DND-41 (cell line): ENCODE results near the gene NOL3.

Experiments
- ATAC-seq: fragments of 200-7000 bp; cut with Tn5 transposase; 3 replicates; pipeline ENCODE4 v1.9.1; 2021; ENCODE audit warnings: low read depth; ENCODE audit not compliant: insufficient read depth
- DNase-seq: peaks from one replicate; pipeline ENCODE4 v3.0.0-alpha.2; 2020
- H2AFZ ChIP-seq: 2 replicates; pipeline ENCODE4 v1.6.0; 2012; ENCODE audit warnings: low read depth, low read length
- H3K27ac ChIP-seq: 2 replicates; pipeline ENCODE4 v1.5.1; 2012; ENCODE audit warnings: low read length, inconsistent platforms
- H3K27me3 ChIP-seq: fragments of 200-600 bp; sonication (generic); 2 replicates; pipeline ENCODE4 v1.6.0; 2012; ENCODE audit warnings: low read length, mild to moderate bottlenecking, inconsistent platforms; ENCODE audit not compliant: insufficient read depth, poor library complexity
- H3K36me3 ChIP-seq: 2 replicates; pipeline ENCODE4 v1.5.1; 2012; ENCODE audit warnings: low read length, inconsistent platforms; ENCODE audit not compliant: insufficient read depth
- H3K4me1 ChIP-seq: 2 replicates; pipeline ENCODE4 v1.5.1; 2012; ENCODE audit warnings: mild to moderate bottlenecking, low read length; ENCODE audit not compliant: insufficient read depth
- H3K4me2 ChIP-seq: 2 replicates; pipeline ENCODE4 v1.6.0; 2012; ENCODE audit warnings: mild to moderate bottlenecking, moderate library complexity, low read length, inconsistent platforms; ENCODE audit not compliant: insufficient read depth
- H3K4me3 ChIP-seq, 2 experiments: fragments of 200-600 bp in 1 of 2; shearing (Covaris generic) in 1 of 2; 2 replicates each; pipeline ENCODE4 v1.5.1; 2012 to 2016; ENCODE audit warnings: inconsistent platforms in 2 of 2, low read length in 2 of 2, mild to moderate bottlenecking in 2 of 2, low read depth in 1 of 2, moderate library complexity in 1 of 2
- H3K79me2 ChIP-seq: 2 replicates; pipeline ENCODE4 v1.6.0; 2012; ENCODE audit warnings: low read length, inconsistent platforms; ENCODE audit not compliant: insufficient read depth
- H3K9ac ChIP-seq: 2 replicates; pipeline ENCODE4 v1.6.0; 2012; ENCODE audit warnings: low read depth, mild to moderate bottlenecking, inconsistent platforms, low read length, moderate library complexity
- H3K9me3 ChIP-seq: 2 replicates; pipeline ENCODE4 v1.5.1; 2012; ENCODE audit warnings: low read length, moderate library complexity, mild to moderate bottlenecking, inconsistent platforms; ENCODE audit not compliant: insufficient read depth, severe bottlenecking
- H4K20me1 ChIP-seq: 2 replicates; pipeline ENCODE4 v1.6.0; 2012; ENCODE audit warnings: low read length; ENCODE audit not compliant: insufficient read depth
- CTCF ChIP-seq: IDR thresholded peaks from 2 replicates; pipeline ENCODE4 v1.5.1; 2012; ENCODE audit warnings: borderline replicate concordance, low read length, moderate library complexity, mild to moderate bottlenecking; ENCODE audit not compliant: poor library complexity, severe bottlenecking; ENCODE audit errors: extremely low read depth
- EZH2 ChIP-seq: IDR thresholded peaks from 3 replicates; pipeline ENCODE4 v1.6.1; 2012; ENCODE audit warnings: borderline replicate concordance, low read depth, mild to moderate bottlenecking, moderate library complexity, low read length, inconsistent platforms; ENCODE audit not compliant: severe bottlenecking

NOL3 gene

GRCh38 chr16:67213197-67214019 is 43.1 kb downstream of the NOL3 start:
- H3K27ac ChIP-seq: no peak overlapping the region
- no peak overlapping the region for H3K4me3 ChIP-seq
- ATAC-seq (no peak), DNase-seq (no peak)
- H3K9me3 ChIP-seq: no peaks in the 10 kb centered on the region
- no peak overlapping the region for H2AFZ ChIP-seq
- H4K20me1 ChIP-seq: no peaks in the 10 kb centered on the region
- no peaks in the 10 kb centered on the region; the same call in 1 of the 2 replicates for H3K36me3 ChIP-seq
- no peaks in the 10 kb centered on the region for H3K4me1 ChIP-seq
- H3K9ac ChIP-seq: no peak overlapping the region
- no peaks in the 10 kb centered on the region for H3K27me3 ChIP-seq
- TF ChIP-seq CTCF (no peak), EZH2 (no peak)
- no peaks in the 10 kb centered on the region for H3K79me2 ChIP-seq
- no peak overlapping the region for H3K4me2 ChIP-seq

GRCh38 chr16:67215706-67216105 is 45.4 kb downstream of the NOL3 start:
- Histone ChIP-seq H3K79me2 (no peaks in the 10 kb centered on the region), H3K4me1 (no peaks in the 10 kb centered on the region), H4K20me1 (no peaks in the 10 kb centered on the region), H2AFZ (no peak overlapping the region), H3K4me2 (no peak overlapping the region), H3K27me3 (no peaks in the 10 kb centered on the region), H3K27ac (no peak overlapping the region), H3K9me3 (no peaks in the 10 kb centered on the region), H3K9ac (no peak overlapping the region), H3K4me3 (no peak overlapping the region), H3K36me3 (no peaks in the 10 kb centered on the region; the same call in 1 of the 2 replicates)
- no peak for TF ChIP-seq CTCF
- DNase-seq (no peak), ATAC-seq (no peak)

- ATAC-seq (no peak), DNase-seq (no peak)
- Histone ChIP-seq H3K27ac (no peak overlapping the region), H3K36me3 (no peaks in the 10 kb centered on the region), H3K27me3 (no peaks in the 10 kb centered on the region), H3K79me2 (no peaks in the 10 kb centered on the region), H3K4me1 (no peaks in the 10 kb centered on the region), H4K20me1 (no peaks in the 10 kb centered on the region), H3K4me2 (no peak overlapping the region), H3K4me3 (no peak overlapping the region), H2AFZ (no peak overlapping the region), H3K9ac (no peak overlapping the region), H3K9me3 (no peaks in the 10 kb centered on the region)
- TF ChIP-seq EZH2: no peak
- TF ChIP-seq CTCF: no peak
Measured at GRCh38 chr16:67216612-67217490, 46.5 kb downstream of the NOL3 start.
